HepG2 (cell line): ENCODE measurements around the gene DPM2. TPM values are rescaled to one million over a fixed set of nuclear protein-coding genes. Genes with fewer than 3 reads are reported as not detected.

Experiments used
- ADNP ChIP-seq: sonication (generic); formaldehyde crosslinking; IDR thresholded peaks from 2 replicates; pipeline ENCODE4 v1.4.0; 2020; ENCODE audit warnings: missing genetic modification reagents
- ASH2L ChIP-seq: fragments of 300-600, 200-600 bp; sonication (generic); IDR thresholded peaks from 2 replicates; pipeline ENCODE4 v1.7.0; 2017; ENCODE audit warnings: low read depth, mild to moderate bottlenecking, moderate library complexity, mixed read lengths, low read length; ENCODE audit not compliant: insufficient read length
- BHLHE40 ChIP-seq: IDR thresholded peaks from 2 replicates; pipeline ENCODE4 v1.6.1; 2011; ENCODE audit warnings: low read length, improper control_type of control experiment
- LCORL ChIP-seq, 2 experiments: fragments of 450-650 bp in 1 of 2; sonication (generic) in 1 of 2; formaldehyde crosslinking in 1 of 2; IDR thresholded peaks; 2 replicates each; pipeline versions ENCODE4 v1.5.0 to v1.6.1; 2017 to 2020; ENCODE audit warnings: antibody characterized with exemption in 1 of 2, missing genetic modification reagents in 1 of 2
- ZFP37 ChIP-seq: sonication (generic); formaldehyde crosslinking; IDR thresholded peaks from 2 replicates; pipeline ENCODE4 v1.4.0; 2020; ENCODE audit warnings: missing genetic modification reagents, borderline replicate concordance
- ZMYM4 ChIP-seq: sonication (generic); formaldehyde crosslinking; IDR thresholded peaks from 2 replicates; pipeline ENCODE4 v1.8.1; 2023; ENCODE audit warnings: mild to moderate bottlenecking, missing genetic modification reagents
- ZNF180 ChIP-seq: sonication (generic); formaldehyde crosslinking; IDR thresholded peaks from 2 replicates; pipeline ENCODE4 v1.4.0; 2020; ENCODE audit warnings: low read depth, missing genetic modification reagents, borderline replicate concordance
- ZNF30 ChIP-seq: sonication (generic); formaldehyde crosslinking; IDR thresholded peaks from 2 replicates; pipeline ENCODE4 v1.5.0; 2020; ENCODE audit warnings: mild to moderate bottlenecking, missing genetic modification reagents
- ZNF569 ChIP-seq: sonication (generic); formaldehyde crosslinking; IDR thresholded peaks from 2 replicates; pipeline ENCODE4 v1.5.0; 2020; ENCODE audit warnings: mild to moderate bottlenecking, missing genetic modification reagents, moderate library complexity, borderline replicate concordance
- ZNF614 ChIP-seq: IDR thresholded peaks from 2 replicates; pipeline ENCODE4 v1.6.1; 2018; ENCODE audit warnings: missing biosample characterization, missing genetic modification reagents, inconsistent platforms, borderline replicate concordance
- ZSCAN20 ChIP-seq: sonication (generic); formaldehyde crosslinking; IDR thresholded peaks from 2 replicates; pipeline ENCODE4 v1.4.0; 2020; ENCODE audit warnings: missing genetic modification reagents, mild to moderate bottlenecking, borderline replicate concordance
- polyA plus RNA-seq, 8 experiments: library from polyadenylated mRNA; depleted of rRNA in 3 of 8; stranded (reverse) in 7 of 8; unstranded in 1 of 8; fragments of >200 nt; fragmentation: Illumina TruSeq in 4 of 8; extraction: Trizol in 4 of 8; gene quantifications; 2 replicates each; pipeline versions ENCODE4 v1.2.1 to v1.2.3, GENCODE V29; 2011 to 2016; ENCODE audit warnings: low read depth in 4 of 8, missing spikeins in 1 of 8, mixed read lengths in 1 of 8; ENCODE audit not compliant: insufficient read depth in 1 of 8
- total RNA-seq, 5 experiments: library from RNA; depleted of rRNA; stranded (reverse); fragments of >200 nt; fragmentation: Illumina TruSeq; extraction: Trizol; gene quantifications; 2 replicates each; pipeline ENCODE4 v1.2.3, GENCODE V29; 2016; ENCODE audit warnings: low read depth in 1 of 5
- TF ChIP-seq, protein P1 (sequence below): sonication (generic); formaldehyde crosslinking; conservative IDR thresholded peaks from 2 replicates; pipeline ENCODE4 v1.8.0; 2022; ENCODE audit warnings: mild to moderate bottlenecking, moderate library complexity, missing genetic modification reagents
- TF ChIP-seq, protein P2 (sequence below): sonication (generic); formaldehyde crosslinking; IDR thresholded peaks from 2 replicates; pipeline ENCODE4 v1.8.0; 2023; ENCODE audit warnings: mild to moderate bottlenecking, missing genetic modification reagents
- TF ChIP-seq, protein P3 (sequence below): sonication (generic); formaldehyde crosslinking; IDR thresholded peaks from 2 replicates; pipeline ENCODE4 v1.5.1; 2020; ENCODE audit warnings: missing genetic modification reagents, mild to moderate bottlenecking, borderline replicate concordance
- TF ChIP-seq, protein P4 (sequence below): sonication (generic); formaldehyde crosslinking; IDR thresholded peaks from 2 replicates; pipeline ENCODE4 v1.4.0; 2020; ENCODE audit warnings: missing genetic modification reagents
- TF ChIP-seq, protein P5 (sequence below): sonication (generic); formaldehyde crosslinking; IDR thresholded peaks from 2 replicates; pipeline ENCODE4 v1.4.0; 2020; ENCODE audit warnings: missing genetic modification reagents

Gene DPM2
- total and polyA plus RNA-seq, 2 of the 13 experiments (the other 11 are each of a cell fraction or from before 2014, with no cell fraction given) = 24.8 to 35.3 TPM

DNA sequence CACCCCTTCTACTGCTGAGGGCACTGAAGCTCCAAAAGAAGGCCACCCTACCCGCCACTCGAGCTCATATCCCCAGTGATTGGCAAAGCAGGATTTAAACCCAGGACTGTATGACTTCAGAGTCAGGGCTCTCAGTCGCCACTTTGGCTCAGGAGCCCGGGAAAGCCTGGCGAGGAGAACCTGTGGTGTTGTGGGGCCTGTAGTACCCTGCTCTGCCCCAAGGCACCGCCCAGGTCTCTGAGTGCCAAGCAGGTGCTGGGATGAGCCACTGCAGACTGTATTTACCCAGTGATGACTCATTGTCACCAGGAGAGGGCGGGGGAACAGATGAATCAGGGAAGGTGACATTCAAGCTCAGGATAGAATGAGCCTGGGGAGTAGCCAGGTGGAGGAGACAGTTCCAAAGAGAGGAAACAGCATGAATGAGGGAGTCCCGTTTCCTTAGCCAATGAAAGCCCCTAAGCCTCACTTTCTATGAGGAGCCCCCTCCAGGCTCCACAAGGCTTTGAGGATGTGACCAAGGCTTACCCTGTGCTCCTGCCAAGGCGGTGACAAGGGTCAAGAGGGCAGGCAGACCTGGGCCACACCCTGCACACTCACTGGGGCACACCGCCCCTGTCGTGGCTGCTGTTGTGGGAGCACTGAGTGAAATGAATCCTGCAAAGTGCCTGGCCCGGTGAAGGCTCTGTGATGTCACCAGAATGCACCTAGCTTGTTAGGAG lies 17.8 kb upstream of the DPM2 start (continued):
- TF ChIP-seq ZNF569 (no peak), ZNF30 (no peak), LCORL (IDR thresholded peaks at IDR 0.05) (no peak), LCORL (CRISPR knock-in tag; IDR thresholded peaks at IDR 0.05) (peak; percentile 71), ZMYM4 (CRISPR knock-in tag) (no peak), ZNF180 (CRISPR knock-in tag) (no peak), ADNP (CRISPR knock-in tag) (no peak), ASH2L (no peak), ZNF614 (CRISPR knock-in tag) (peak; percentile 67; the same call in 1 of the 2 replicates), ZFP37 (CRISPR knock-in tag) (no peak), ZSCAN20 (no peak), BHLHE40 (no peak)
- TF ChIP-seq, protein P1, sequence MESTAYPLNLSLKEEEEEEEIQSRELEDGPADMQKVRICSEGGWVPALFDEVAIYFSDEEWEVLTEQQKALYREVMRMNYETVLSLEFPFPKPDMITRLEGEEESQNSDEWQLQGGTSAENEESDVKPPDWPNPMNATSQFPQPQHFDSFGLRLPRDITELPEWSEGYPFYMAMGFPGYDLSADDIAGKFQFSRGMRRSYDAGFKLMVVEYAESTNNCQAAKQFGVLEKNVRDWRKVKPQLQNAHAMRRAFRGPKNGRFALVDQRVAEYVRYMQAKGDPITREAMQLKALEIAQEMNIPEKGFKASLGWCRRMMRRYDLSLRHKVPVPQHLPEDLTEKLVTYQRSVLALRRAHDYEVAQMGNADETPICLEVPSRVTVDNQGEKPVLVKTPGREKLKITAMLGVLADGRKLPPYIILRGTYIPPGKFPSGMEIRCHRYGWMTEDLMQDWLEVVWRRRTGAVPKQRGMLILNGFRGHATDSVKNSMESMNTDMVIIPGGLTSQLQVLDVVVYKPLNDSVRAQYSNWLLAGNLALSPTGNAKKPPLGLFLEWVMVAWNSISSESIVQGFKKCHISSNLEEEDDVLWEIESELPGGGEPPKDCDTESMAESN (CRISPR knock-in tag) = no peak
- TF ChIP-seq, protein P2, sequence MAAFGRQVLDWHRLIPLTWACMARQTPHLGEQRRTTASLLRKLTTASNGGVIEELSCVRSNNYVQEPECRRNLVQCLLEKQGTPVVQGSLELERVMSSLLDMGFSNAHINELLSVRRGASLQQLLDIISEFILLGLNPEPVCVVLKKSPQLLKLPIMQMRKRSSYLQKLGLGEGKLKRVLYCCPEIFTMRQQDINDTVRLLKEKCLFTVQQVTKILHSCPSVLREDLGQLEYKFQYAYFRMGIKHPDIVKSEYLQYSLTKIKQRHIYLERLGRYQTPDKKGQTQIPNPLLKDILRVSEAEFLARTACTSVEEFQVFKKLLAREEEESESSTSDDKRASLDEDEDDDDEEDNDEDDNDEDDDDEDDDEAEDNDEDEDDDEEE (CRISPR knock-in tag) = no peak
- TF ChIP-seq, protein P3, sequence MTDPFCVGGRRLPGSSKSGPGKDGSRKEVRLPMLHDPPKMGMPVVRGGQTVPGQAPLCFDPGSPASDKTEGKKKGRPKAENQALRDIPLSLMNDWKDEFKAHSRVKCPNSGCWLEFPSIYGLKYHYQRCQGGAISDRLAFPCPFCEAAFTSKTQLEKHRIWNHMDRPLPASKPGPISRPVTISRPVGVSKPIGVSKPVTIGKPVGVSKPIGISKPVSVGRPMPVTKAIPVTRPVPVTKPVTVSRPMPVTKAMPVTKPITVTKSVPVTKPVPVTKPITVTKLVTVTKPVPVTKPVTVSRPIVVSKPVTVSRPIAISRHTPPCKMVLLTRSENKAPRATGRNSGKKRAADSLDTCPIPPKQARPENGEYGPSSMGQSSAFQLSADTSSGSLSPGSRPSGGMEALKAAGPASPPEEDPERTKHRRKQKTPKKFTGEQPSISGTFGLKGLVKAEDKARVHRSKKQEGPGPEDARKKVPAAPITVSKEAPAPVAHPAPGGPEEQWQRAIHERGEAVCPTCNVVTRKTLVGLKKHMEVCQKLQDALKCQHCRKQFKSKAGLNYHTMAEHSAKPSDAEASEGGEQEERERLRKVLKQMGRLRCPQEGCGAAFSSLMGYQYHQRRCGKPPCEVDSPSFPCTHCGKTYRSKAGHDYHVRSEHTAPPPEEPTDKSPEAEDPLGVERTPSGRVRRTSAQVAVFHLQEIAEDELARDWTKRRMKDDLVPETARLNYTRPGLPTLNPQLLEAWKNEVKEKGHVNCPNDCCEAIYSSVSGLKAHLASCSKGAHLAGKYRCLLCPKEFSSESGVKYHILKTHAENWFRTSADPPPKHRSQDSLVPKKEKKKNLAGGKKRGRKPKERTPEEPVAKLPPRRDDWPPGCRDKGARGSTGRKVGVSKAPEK = no peak
- TF ChIP-seq, protein P4, sequence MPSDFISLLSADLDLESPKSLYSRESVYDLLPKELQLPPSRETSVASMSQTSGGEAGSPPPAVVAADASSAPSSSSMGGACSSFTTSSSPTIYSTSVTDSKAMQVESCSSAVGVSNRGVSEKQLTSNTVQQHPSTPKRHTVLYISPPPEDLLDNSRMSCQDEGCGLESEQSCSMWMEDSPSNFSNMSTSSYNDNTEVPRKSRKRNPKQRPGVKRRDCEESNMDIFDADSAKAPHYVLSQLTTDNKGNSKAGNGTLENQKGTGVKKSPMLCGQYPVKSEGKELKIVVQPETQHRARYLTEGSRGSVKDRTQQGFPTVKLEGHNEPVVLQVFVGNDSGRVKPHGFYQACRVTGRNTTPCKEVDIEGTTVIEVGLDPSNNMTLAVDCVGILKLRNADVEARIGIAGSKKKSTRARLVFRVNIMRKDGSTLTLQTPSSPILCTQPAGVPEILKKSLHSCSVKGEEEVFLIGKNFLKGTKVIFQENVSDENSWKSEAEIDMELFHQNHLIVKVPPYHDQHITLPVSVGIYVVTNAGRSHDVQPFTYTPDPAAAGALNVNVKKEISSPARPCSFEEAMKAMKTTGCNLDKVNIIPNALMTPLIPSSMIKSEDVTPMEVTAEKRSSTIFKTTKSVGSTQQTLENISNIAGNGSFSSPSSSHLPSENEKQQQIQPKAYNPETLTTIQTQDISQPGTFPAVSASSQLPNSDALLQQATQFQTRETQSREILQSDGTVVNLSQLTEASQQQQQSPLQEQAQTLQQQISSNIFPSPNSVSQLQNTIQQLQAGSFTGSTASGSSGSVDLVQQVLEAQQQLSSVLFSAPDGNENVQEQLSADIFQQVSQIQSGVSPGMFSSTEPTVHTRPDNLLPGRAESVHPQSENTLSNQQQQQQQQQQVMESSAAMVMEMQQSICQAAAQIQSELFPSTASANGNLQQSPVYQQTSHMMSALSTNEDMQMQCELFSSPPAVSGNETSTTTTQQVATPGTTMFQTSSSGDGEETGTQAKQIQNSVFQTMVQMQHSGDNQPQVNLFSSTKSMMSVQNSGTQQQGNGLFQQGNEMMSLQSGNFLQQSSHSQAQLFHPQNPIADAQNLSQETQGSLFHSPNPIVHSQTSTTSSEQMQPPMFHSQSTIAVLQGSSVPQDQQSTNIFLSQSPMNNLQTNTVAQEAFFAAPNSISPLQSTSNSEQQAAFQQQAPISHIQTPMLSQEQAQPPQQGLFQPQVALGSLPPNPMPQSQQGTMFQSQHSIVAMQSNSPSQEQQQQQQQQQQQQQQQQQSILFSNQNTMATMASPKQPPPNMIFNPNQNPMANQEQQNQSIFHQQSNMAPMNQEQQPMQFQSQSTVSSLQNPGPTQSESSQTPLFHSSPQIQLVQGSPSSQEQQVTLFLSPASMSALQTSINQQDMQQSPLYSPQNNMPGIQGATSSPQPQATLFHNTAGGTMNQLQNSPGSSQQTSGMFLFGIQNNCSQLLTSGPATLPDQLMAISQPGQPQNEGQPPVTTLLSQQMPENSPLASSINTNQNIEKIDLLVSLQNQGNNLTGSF = no peak
- TF ChIP-seq, protein P5, sequence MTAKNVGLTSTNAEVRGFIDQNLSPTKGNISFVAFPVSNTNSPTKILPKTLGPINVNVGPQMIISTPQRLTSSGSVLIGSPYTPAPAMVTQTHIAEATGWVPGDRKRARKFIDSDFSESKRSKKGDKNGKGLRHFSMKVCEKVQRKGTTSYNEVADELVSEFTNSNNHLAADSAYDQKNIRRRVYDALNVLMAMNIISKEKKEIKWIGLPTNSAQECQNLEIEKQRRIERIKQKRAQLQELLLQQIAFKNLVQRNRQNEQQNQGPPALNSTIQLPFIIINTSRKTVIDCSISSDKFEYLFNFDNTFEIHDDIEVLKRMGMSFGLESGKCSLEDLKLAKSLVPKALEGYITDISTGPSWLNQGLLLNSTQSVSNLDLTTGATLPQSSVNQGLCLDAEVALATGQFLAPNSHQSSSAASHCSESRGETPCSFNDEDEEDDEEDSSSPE (CRISPR knock-in tag) = no peak
